CD14-positive monocyte (primary cell): Measurements from ENCODE around the gene ADNP2. TPM values are rescaled to one million over a fixed set of nuclear protein-coding genes. Genes with fewer than 3 reads are reported as not detected.

Experiments used
- DNase-seq, 3 donors: peaks; one replicate each; pipeline ENCODE4 v3.0.0-alpha.2; 2011 to 2022
- H2AFZ ChIP-seq: 2 replicates; pipeline ENCODE4 v1.6.0; 2012; ENCODE audit warnings: mild to moderate bottlenecking, low read depth, low read length, inconsistent platforms; ENCODE audit not compliant: insufficient read depth, poor library complexity, severe bottlenecking
- H3K27ac ChIP-seq, 2 donors: 1 replicate in 1 of 2; 2 replicates in 1 of 2; pipeline ENCODE4 v1.5.1; 2012 to 2013; ENCODE audit warnings: low read length in 2 of 2, control low read depth in 1 of 2, inconsistent platforms in 1 of 2, low read depth in 1 of 2, mild to moderate bottlenecking in 1 of 2
- H3K27me3 ChIP-seq, 2 donors: one replicate each; pipeline versions ENCODE4 v1.6.0 to v1.6.1; 2011 to 2013; ENCODE audit warnings: low read length in 2 of 2; ENCODE audit not compliant: control insufficient read depth in 2 of 2, insufficient read depth in 2 of 2
- H3K36me3 ChIP-seq, 2 donors: replicated peaks in 1 of 2; 1 replicate in 1 of 2; 2 replicates in 1 of 2; pipeline versions ENCODE4 v1.5.1 to v1.6.1; 2012 to 2013; ENCODE audit warnings: low read length in 2 of 2, control low read depth in 1 of 2, inconsistent platforms in 1 of 2, mild to moderate bottlenecking in 1 of 2; ENCODE audit not compliant: insufficient read depth in 2 of 2, control insufficient read depth in 1 of 2
- H3K4me1 ChIP-seq, 2 donors: 1 replicate in 1 of 2; 2 replicates in 1 of 2; pipeline versions ENCODE4 v1.5.1 to v1.6.1; 2012 to 2013; ENCODE audit warnings: low read length in 2 of 2, control low read depth in 1 of 2, inconsistent platforms in 1 of 2, mild to moderate bottlenecking in 1 of 2, moderate library complexity in 1 of 2; ENCODE audit not compliant: insufficient read depth in 2 of 2, control insufficient read depth in 1 of 2
- H3K4me2 ChIP-seq: replicated peaks from 2 replicates; pipeline ENCODE3; 2012; ENCODE audit warnings: low read length, moderate library complexity, mild to moderate bottlenecking; ENCODE audit not compliant: poor library complexity, severe bottlenecking; ENCODE audit errors: extremely low read depth
- H3K4me3 ChIP-seq, 3 experiments: fragments of 200-600 bp in 1 of 3; sonication (generic) in 1 of 3; replicated peaks in 1 of 3; 1 replicate in 2 of 3; 2 replicates in 1 of 3; pipeline ENCODE4 v1.5.1; 2011 to 2013; ENCODE audit warnings: low read length in 3 of 3, mild to moderate bottlenecking in 3 of 3, control low read depth in 2 of 3, low read depth in 2 of 3, inconsistent platforms in 1 of 3, moderate library complexity in 1 of 3
- H3K79me2 ChIP-seq: 2 replicates; pipeline ENCODE4 v1.6.0; 2012; ENCODE audit warnings: mild to moderate bottlenecking, control low read depth, inconsistent platforms, low read length, moderate library complexity; ENCODE audit not compliant: insufficient read depth
- H3K9ac ChIP-seq: 2 replicates; pipeline ENCODE4 v1.6.0; 2017; ENCODE audit warnings: low read length, mild to moderate bottlenecking; ENCODE audit not compliant: insufficient read depth, poor library complexity, severe bottlenecking
- H3K9me3 ChIP-seq, 2 donors: replicated peaks in 1 of 2; 1 replicate in 1 of 2; 2 replicates in 1 of 2; pipeline versions ENCODE4 v1.5.1 to v1.6.1; 2012 to 2013; ENCODE audit warnings: low read length in 2 of 2, control low read depth in 1 of 2; ENCODE audit not compliant: control insufficient read depth in 1 of 2, insufficient read depth in 1 of 2
- H4K20me1 ChIP-seq: 2 replicates; pipeline ENCODE4 v1.6.0; 2012; ENCODE audit warnings: mild to moderate bottlenecking, low read length, control low read depth, moderate library complexity; ENCODE audit not compliant: insufficient read depth
- H3K27ac Mint-ChIP-seq, 7 donors: one replicate each; pipeline ENCODE4 v1.8.0; 2020; ENCODE audit warnings: mild to moderate bottlenecking in 7 of 7, mixed read lengths in 7 of 7, moderate library complexity in 6 of 7, inconsistent platforms in 2 of 7
- H3K27me3 Mint-ChIP-seq, 3 donors: one replicate each; pipeline ENCODE4 v1.8.0; 2021 to 2022; ENCODE audit warnings: low read depth in 3 of 3, mild to moderate bottlenecking in 3 of 3, mixed read lengths in 3 of 3, moderate library complexity in 3 of 3, inconsistent platforms in 1 of 3
- H3K36me3 Mint-ChIP-seq, 2 donors: one replicate each; pipeline ENCODE4 v1.8.0; 2020; ENCODE audit warnings: mixed read lengths in 2 of 2, inconsistent platforms in 1 of 2, mild to moderate bottlenecking in 1 of 2
- H3K4me1 Mint-ChIP-seq: one replicate; pipeline ENCODE4 v1.8.0; 2020; ENCODE audit warnings: mild to moderate bottlenecking, mixed read lengths
- H3K4me3 Mint-ChIP-seq, 2 donors: one replicate each; pipeline ENCODE4 v1.8.0; 2020; ENCODE audit warnings: mild to moderate bottlenecking in 2 of 2, mixed read lengths in 2 of 2, moderate library complexity in 1 of 2
- H3K9me3 Mint-ChIP-seq, 7 donors: one replicate each; pipeline ENCODE4 v1.8.0; 2020 to 2022; ENCODE audit warnings: mixed read lengths in 7 of 7, mild to moderate bottlenecking in 6 of 7, moderate library complexity in 6 of 7, inconsistent platforms in 2 of 7
- WGBS: methylation state at CpG from one replicate; pipeline ENCODE4 v1.1.5; 2013; ENCODE audit warnings: missing lambda C conversion rate; ENCODE audit not compliant: insufficient coverage; 5-methylcytosine and 5-hydroxymethylcytosine counted together
- intact Hi-C, 2 donors: fragments of 100-400 bp; cut with micrococcal nuclease; formaldehyde crosslinking; loops; one replicate each; pipeline versions ENCODE4 v1.15.0 to v1.15.1; 2023
- polyA plus RNA-seq, 3 donors: library from polyadenylated mRNA; depleted of rRNA in 1 of 3; unstranded in 2 of 3; stranded (reverse) in 1 of 3; fragments of 300-500 nt in 2 of 3; fragments of >200 nt in 1 of 3; fragmentation: Illumina TruSeq in 2 of 3; gene quantifications; 1 replicate in 2 of 3; 2 replicates in 1 of 3; pipeline ENCODE4 v1.2.3, GENCODE V29; 2012 to 2021
- TF ChIP-seq, protein P1 (sequence below): fragments of 200-600 bp; IDR thresholded peaks from one replicate; pipeline ENCODE4 v1.8.0; 2022; ENCODE audit warnings: antibody characterized with exemption, mild to moderate bottlenecking

Gene ADNP2
- polyA plus RNA-seq, 3 donors = 3.0 to 5.6 (median 3.6) TPM

DNA sequence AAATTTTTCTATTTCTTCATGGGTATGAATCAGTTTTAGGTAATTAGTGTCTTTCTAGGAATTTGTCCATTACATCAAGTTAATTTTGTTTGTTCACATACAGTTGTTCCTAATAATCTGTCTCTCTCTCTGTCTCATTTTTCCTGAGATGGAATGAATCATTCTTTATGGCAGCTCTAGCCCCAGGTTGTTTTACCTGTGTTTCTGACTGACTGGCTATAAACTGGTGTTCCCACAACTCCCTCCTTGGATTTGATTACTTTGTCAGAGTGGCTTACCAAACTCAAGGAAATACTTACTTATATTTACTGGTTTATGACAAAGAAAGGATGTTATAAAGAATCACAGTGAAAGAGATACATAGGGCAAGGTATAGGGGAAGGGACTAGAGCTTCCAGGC lies 15.1 kb downstream of the ADNP2 start:
- Histone ChIP-seq H3K4me1 (no peaks in the 10 kb centered on the region), H3K4me3 (no peak overlapping the region), H3K36me3 (peaks cover 3 to 10% of the 10 kb centered on the region in 2 donors), H3K27me3 (no peaks in the 10 kb centered on the region), H3K9me3 (no peaks in the 10 kb centered on the region), H2AFZ (no peak overlapping the region), H3K9ac (no peak overlapping the region), H3K4me2 (no peak overlapping the region), H3K79me2 (peaks cover 24% of the 10 kb centered on the region), H3K27ac (no peak overlapping the region), H4K20me1 (no peaks in the 10 kb centered on the region)
- peaks cover 0 to 2% (median 0%) of the 10 kb centered on the region in 7 donors for H3K9me3 Mint-ChIP-seq
- TF ChIP-seq, protein P1, sequence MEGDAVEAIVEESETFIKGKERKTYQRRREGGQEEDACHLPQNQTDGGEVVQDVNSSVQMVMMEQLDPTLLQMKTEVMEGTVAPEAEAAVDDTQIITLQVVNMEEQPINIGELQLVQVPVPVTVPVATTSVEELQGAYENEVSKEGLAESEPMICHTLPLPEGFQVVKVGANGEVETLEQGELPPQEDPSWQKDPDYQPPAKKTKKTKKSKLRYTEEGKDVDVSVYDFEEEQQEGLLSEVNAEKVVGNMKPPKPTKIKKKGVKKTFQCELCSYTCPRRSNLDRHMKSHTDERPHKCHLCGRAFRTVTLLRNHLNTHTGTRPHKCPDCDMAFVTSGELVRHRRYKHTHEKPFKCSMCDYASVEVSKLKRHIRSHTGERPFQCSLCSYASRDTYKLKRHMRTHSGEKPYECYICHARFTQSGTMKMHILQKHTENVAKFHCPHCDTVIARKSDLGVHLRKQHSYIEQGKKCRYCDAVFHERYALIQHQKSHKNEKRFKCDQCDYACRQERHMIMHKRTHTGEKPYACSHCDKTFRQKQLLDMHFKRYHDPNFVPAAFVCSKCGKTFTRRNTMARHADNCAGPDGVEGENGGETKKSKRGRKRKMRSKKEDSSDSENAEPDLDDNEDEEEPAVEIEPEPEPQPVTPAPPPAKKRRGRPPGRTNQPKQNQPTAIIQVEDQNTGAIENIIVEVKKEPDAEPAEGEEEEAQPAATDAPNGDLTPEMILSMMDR = no peak
- peaks cover 28 to 58% of the 10 kb centered on the region in 2 donors for H3K36me3 Mint-ChIP-seq
- intact Hi-C loops = no loop called here
- no peak overlapping the region for H3K4me3 Mint-ChIP-seq
- H3K27ac Mint-ChIP-seq = no peak overlapping the region
- DNase-seq = no peak
- H3K27me3 Mint-ChIP-seq = peaks cover 0 to 1% (median 0%) of the 10 kb centered on the region in 3 donors
- H3K4me1 Mint-ChIP-seq = peaks cover 1% of the 10 kb centered on the region

DNA sequence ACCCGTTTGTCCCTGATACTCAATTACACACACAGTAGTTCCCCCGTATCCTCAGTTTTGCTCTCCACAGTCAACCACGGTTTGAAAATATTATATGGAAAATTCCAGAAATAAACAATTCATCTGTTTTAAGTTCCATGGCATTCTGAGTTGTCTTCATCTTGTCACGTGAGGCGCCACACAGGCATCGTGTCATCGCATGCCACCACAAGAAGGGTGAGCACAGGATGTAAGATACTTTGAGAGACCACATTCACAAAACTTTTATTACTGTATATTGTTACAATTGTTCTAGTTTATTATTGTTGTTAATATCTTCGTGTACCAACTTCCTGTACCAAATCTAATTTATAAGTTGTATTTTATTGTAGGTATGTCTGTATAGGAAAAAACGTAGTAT lies 17.7 kb downstream of the ADNP2 start:
- intact Hi-C loops = no loop called here
- no peak for DNase-seq
- H3K4me1 ChIP-seq = no peaks in the 10 kb centered on the region
- Mint-ChIP-seq H3K27ac (no peak overlapping the region), H3K9me3 (peaks cover 0 to 2% (median 0%) of the 10 kb centered on the region in 7 donors), H3K4me1 (peaks cover 1% of the 10 kb centered on the region), H3K4me3 (no peak overlapping the region), H3K27me3 (peaks cover 0 to 1% (median 0%) of the 10 kb centered on the region in 3 donors), H3K36me3 (peaks cover 24 to 40% of the 10 kb centered on the region in 2 donors)
- no peak overlapping the region for H3K9ac ChIP-seq
- no peak overlapping the region for H2AFZ ChIP-seq
- no peak overlapping the region for H3K27ac ChIP-seq
- TF ChIP-seq, protein P1 = no peak
- no peak overlapping the region for H3K4me2 ChIP-seq
- no peaks in the 10 kb centered on the region for H3K36me3 ChIP-seq
- H3K79me2 ChIP-seq = peaks cover 24% of the 10 kb centered on the region
- no peaks in the 10 kb centered on the region for H4K20me1 ChIP-seq
- H3K4me3 ChIP-seq = no peak overlapping the region
- H3K27me3 ChIP-seq = no peaks in the 10 kb centered on the region
- no peaks in the 10 kb centered on the region for H3K9me3 ChIP-seq
- no CpG with 5 or more reads among the region's 9 CpGs for WGBS
